Ectodermal cell (in vitro differentiated cells): ENCODE data around the gene SNUPN.
"Not testable (repeated sequence)": the region's sequence is repeated elsewhere in the genome, so short reads cannot be mapped to it uniquely, and the experiment has no call there.

Source experiments
- H3K27ac ChIP-seq: 2 replicates; pipeline ENCODE4 v1.7.0; 2013; ENCODE audit warnings: mild to moderate bottlenecking, low read depth, low read length; ENCODE audit not compliant: insufficient read depth, poor library complexity, severe bottlenecking
- H3K27me3 ChIP-seq: 2 replicates; pipeline ENCODE4 v1.7.0; 2013; ENCODE audit warnings: mild to moderate bottlenecking, low read length; ENCODE audit not compliant: insufficient read depth, control insufficient read depth, poor library complexity, severe bottlenecking
- H3K36me3 ChIP-seq: one replicate; pipeline ENCODE4 v1.7.0; 2013; ENCODE audit warnings: low read length; ENCODE audit not compliant: control insufficient read depth, insufficient read depth
- H3K4me1 ChIP-seq: one replicate; pipeline ENCODE4 v1.7.0; 2013; ENCODE audit warnings: low read length; ENCODE audit not compliant: control insufficient read depth, insufficient read depth
- H3K4me3 ChIP-seq: 2 replicates; pipeline ENCODE4 v1.7.0; 2013; ENCODE audit warnings: low read depth, low read length, control low read depth; ENCODE audit not compliant: insufficient read depth
- H3K9me3 ChIP-seq: 2 replicates; pipeline ENCODE4 v1.7.0; 2013; ENCODE audit warnings: mild to moderate bottlenecking, low read length, moderate library complexity; ENCODE audit not compliant: control insufficient read depth
- WGBS, 2 experiments: methylation state at CpG; one replicate each; pipeline ENCODE4 v1.1.7; 2013; ENCODE audit warnings: missing lambda C conversion rate in 2 of 2; 5-methylcytosine and 5-hydroxymethylcytosine counted together

The SNUPN gene

DNA sequence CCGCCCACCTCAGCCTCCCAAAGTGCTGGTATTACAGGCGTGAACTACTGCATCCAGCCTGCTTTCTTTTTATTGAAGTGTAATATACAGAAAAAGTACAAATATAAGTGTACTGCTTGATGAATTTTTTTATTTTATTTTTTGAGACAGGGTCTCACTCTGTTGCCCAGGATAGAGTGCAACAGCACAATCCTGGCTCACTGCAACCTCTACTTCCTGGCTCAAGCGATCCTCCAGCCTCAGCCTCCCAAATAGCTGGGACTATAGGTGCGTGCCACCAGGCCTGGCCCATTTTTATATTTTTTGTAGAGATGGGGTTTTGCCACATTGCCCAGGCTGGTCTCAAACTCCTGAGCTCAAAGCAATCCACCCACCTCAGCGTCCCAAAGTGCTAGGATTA, 42.6 kb downstream of the SNUPN start:
- not testable (repeated sequence) for H3K4me3 ChIP-seq, H3K9me3 ChIP-seq, H3K27me3 ChIP-seq, H3K36me3 ChIP-seq, H3K4me1 ChIP-seq, H3K27ac ChIP-seq
- WGBS, 2 experiments = 91 to 96% methylated on average over 4 to 5 of the region's 5 CpGs

DNA sequence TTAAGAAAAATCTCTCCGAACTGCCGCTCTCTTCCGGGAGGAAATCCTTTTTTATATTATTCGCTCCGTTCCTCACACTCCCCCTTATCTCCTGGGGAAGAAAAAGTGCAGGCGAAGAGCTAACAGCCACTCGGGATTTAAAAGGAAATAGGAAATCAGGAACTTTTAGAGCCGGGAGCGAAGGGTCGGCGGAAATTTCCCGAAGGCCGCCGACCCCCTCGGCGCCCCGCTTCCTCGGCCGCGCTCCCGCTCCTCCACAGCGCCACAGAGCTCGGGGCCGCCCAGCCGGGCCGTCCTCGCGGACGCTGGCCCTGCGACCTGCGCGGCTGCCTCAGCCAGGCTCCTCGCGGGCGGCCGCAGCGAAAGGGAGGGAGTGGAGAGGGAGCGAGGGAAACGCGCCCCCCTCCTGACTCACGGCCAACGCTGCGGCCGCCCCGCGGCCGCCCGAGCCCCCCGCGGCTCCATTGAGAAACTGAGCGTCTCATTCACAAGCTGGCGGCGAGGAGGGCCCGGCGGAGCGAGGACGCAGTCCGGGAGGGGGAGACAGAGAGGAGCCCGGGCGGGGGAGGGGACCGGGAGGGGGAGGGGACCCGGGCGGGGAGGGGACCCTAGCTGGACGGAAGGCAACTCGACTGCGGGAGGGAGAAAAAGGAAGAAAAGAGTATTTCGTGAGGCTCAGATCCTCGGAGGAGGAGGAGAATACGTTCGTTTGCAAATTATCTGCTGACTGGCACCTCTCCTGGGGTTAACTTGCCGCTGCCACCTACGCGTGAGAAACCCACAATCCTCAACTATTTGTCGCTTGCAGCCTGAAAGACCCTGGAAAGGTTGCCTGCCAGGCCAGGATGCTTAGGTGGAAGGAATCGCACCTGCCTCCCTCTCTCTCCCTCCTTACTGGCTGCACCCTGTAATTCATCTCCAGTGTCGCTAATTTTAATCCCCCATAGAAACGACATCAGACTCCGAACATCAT, 46.3 kb downstream of the SNUPN start, which contains the start of gene PTPN9:
PTPN9 (minus strand) TSS at position 368 of the 973 bp plus-strand sequence. CDS start 539 bp downstream, outside the sequence.
- H3K27ac ChIP-seq = peak within 1 kb of the TSS; percentile 16
- no peaks in the 10 kb centered on the region for H3K9me3 ChIP-seq
- no peaks in the 10 kb centered on the region for H3K36me3 ChIP-seq
- 2% methylated on average over 75 to 78 of the region's 78 CpGs for WGBS, 2 experiments
- H3K4me3 ChIP-seq = peak within 1 kb of the TSS; percentile 79
- H3K4me1 ChIP-seq = peaks cover 3% of the 10 kb centered on the region
- H3K27me3 ChIP-seq = no peaks in the 10 kb centered on the region

DNA sequence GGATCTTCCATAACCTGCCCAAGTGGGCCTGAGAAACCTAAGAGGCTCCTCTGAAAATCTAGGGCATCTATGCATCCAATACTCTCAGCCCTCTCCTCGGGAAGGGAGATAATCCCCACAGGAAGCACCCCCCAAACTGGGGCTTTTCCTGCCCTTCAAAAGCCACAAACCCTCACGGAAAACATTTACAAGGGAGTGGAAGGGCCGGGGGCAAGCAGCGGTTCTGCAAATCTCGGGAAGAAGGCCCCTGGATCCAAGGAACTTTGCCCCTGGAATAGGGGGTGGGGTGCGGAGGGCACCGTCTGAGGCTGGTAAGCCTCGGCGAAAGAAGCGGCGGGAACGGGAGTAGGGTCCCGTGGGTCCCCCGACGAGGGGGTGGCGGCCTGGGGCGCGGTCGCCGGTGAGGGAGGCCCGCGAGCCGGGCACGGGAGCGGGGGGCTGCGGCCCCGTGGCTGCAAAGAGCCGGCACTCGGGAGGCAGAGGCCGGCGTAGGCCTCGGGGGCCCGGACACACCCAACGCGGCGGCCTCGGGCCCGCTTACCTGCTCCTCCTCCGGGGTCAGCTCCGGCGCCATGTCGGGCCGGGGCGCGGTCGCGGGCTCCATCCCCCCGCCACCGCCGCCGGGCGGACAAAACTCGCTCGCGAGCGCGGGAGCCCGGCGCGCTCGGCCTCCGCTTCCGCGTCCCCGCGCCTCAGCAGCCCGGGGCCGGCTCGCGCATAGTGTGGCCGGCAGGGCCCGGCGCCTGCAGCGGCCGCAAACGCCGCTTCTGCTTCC, 47.2 kb downstream of the SNUPN start:
- Histone ChIP-seq H3K27me3 (no peaks in the 10 kb centered on the region), H3K4me3 (peak overlapping the region; percentile 79), H3K36me3 (no peaks in the 10 kb centered on the region), H3K9me3 (no peaks in the 10 kb centered on the region), H3K27ac (peak overlapping the region; percentile 16), H3K4me1 (peaks cover 9% of the 10 kb centered on the region)
- WGBS, 2 experiments = 0% methylated on average over 77 of the region's 77 CpGs

DNA sequence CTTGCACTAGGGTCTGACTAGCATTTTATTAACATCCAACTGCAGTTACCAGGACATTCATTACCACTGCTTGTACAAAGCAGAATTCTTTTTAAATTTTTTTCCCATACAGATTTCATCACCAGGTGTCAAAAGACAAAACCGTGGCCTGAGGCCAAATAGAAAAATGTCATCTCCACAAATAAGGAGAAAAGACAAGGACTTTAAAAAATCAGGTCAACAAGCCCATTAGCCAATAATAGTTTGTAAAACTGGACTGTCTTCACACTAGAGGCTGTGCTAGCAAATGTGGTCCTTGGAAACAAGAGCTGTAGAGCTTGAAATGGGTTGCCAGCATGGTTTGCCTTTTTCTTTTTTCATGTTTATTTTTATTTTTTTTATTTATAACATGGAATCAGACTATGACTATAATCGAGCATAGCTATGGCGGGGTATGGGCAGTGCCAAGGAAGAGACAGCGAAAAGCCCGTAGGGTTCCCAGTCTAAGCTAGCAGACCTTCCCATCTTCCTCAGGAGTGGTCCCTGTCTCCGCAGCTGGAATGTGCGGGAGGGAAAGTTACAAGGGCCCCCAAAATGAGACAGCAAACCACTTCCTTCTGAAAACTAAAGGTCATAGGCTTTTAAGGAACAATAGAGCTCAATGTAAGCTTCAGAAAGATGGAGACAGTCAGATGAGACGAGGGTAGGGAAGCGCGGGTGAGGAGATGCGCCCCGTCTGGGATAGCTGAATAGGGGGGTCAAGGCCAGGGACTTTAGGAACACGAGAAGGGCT, 47.9 kb downstream of the SNUPN start:
- no peak overlapping the region for H3K27ac ChIP-seq
- WGBS, 2 experiments = 2 to 3% methylated on average over 13 of the region's 13 CpGs
- H3K36me3 ChIP-seq = no peaks in the 10 kb centered on the region
- peak overlapping the region; percentile 79 for H3K4me3 ChIP-seq
- H3K9me3 ChIP-seq = no peaks in the 10 kb centered on the region
- H3K27me3 ChIP-seq = no peaks in the 10 kb centered on the region
- H3K4me1 ChIP-seq = peaks cover 9% of the 10 kb centered on the region

DNA sequence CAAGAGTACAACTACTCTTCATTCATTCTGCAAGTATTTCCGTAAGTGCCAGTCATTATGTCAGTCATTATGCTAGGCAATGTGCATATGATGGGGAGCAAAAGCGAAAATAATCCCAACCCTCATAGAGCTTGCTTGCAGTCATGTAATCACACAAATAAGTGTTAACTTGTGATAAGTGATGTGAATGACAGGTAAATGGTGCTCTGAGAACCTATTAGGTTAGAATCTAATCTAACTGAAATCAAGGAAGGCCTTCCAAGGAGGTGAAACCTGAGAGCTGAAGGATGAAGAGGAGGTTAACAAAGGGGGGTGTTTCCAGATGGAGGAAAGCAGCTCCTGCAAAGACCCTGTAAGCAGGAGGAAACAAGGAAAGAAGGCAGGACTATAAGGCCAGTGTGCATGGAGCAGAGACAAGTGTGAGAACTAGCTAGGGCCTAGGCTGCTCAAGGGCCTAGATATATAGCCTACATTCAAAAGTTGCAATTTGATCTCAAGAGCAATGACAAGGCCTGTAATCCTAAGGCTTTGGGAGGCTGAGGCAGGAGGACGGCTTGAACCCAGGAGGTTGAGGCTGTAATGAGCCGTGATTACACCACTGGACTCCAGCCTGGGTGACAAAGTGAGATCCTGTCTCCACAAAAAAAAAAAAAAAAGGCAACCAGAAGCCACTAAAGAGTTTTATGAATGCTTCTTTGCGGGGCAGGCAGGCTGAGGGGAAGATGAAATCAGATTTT, 51.7 kb downstream of the SNUPN start:
- WGBS, 2 experiments = 91 to 94% methylated on average over 5 of the region's 5 CpGs
- H3K4me3 ChIP-seq = no peak overlapping the region
- H3K27me3 ChIP-seq = no peaks in the 10 kb centered on the region
- H3K27ac ChIP-seq = peak overlapping the region; percentile 33
- no peaks in the 10 kb centered on the region for H3K36me3 ChIP-seq
- H3K4me1 ChIP-seq = peaks cover 9% of the 10 kb centered on the region
- H3K9me3 ChIP-seq = no peaks in the 10 kb centered on the region

DNA sequence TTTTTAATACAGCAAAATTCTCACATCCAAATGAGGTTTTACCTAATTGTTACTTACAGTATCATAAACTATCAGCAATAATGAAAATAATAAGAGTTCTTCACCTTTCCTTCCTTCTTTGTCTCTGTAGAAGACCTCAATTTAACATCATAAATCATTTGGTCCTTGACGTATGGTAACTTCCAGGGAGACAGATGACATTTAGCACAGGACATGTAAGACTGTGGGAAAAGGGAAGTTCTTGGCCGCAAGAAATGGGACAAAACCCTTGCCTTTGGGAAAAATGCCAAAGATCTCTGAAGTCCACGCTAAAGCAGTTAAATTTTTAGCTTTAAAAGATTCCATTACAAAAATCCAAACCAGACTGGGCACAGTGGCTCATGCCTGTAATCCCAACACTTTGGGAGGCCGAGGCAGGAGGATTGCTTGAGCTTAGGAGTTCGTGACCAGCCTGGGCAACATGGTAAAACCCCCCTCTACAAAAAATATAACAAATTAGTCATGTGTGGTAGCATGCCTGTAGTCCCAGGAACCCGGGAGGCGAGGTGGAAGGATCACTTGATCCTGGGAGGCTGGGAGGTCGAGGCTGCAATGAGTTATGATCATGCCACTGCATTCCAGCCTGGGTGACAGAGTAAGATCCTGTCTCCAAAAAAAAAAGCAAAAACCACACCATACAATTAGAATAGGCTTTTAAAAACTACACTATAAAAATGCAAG, 55.2 kb downstream of the SNUPN start:
- H3K36me3 ChIP-seq = no peaks in the 10 kb centered on the region
- no peak overlapping the region for H3K4me3 ChIP-seq
- no peaks in the 10 kb centered on the region for H3K27me3 ChIP-seq
- peaks cover 6% of the 10 kb centered on the region for H3K4me1 ChIP-seq
- H3K9me3 ChIP-seq = no peaks in the 10 kb centered on the region
- WGBS, 2 experiments = 92 to 97% methylated on average over 8 of the region's 8 CpGs
- H3K27ac ChIP-seq = no peak overlapping the region

DNA sequence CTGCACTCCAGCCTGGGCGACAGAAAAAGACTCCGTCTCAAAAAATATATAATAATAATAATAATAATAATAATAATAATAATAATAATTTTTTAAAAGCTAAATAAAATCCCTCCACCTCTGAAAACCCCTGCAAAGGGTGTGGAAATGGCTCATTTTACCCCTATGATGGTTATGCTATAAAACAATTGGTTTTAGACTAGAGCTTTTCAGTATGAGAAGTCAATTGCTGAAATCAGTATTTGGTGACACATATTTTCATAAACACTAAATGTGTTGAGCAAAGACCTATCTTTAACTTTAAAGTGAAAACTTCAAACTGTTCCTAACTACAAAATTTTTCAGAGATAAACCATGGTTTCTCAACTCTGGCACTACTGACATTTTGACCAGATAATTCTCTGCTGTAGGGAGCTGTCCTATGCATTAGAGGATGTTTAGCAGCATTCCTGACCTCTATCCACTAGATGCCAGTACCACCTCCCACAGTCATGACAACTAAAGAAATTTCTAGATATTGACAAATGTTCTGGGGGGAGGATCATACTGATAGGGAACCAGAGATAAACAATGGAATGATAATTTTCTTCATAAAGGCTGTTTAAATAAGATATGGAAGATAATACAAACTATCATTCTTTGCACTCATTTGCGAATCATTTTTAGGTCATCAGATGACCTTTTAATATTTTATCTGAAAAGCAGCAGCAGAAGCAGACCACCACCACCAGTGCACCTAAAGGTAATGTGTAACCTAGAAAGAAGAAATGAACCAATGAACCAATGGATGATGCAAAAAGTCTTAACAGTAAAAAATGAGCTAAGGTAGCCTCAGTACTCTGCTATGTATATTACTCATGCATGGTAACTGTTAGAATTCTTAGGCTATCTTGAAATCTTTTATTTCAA, 60.2 kb downstream of the SNUPN start:
- Histone ChIP-seq H3K4me3 (no peak overlapping the region), H3K27me3 (no peaks in the 10 kb centered on the region), H3K36me3 (no peaks in the 10 kb centered on the region), H3K27ac (no peak overlapping the region), H3K9me3 (no peaks in the 10 kb centered on the region), H3K4me1 (no peaks in the 10 kb centered on the region)
- 89 to 100% methylated on average over 1 of the region's 3 CpGs for WGBS, 2 experiments

DNA sequence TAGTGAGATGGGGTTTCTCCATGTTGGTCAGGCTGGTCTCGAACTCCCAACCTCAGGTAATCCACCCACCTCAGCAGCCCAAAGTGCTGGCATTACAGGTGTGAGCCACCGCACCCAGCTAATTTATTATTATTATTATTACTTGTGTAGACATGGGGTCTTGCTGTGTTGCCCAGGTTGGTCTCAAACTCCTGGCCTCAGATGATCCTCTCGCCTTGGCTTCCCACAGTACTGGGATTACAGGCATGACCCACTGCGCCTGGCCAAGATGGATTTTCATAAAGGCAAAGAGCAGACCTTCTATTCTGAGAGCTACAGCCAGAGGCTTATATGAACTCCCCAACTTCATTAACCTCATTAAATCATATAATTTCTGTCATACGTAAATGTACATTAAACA, 63.6 kb downstream of the SNUPN start:
- no peak overlapping the region for H3K4me3 ChIP-seq
- no peaks in the 10 kb centered on the region for H3K9me3 ChIP-seq
- no peaks in the 10 kb centered on the region for H3K36me3 ChIP-seq
- WGBS, 2 experiments = 90 to 99% methylated on average over 4 to 5 of the region's 5 CpGs
- no peak overlapping the region for H3K27ac ChIP-seq
- no peaks in the 10 kb centered on the region for H3K27me3 ChIP-seq
- no peaks in the 10 kb centered on the region for H3K4me1 ChIP-seq
